ENCODE measurements around the gene CLTB.

CLTB gene

DNA sequence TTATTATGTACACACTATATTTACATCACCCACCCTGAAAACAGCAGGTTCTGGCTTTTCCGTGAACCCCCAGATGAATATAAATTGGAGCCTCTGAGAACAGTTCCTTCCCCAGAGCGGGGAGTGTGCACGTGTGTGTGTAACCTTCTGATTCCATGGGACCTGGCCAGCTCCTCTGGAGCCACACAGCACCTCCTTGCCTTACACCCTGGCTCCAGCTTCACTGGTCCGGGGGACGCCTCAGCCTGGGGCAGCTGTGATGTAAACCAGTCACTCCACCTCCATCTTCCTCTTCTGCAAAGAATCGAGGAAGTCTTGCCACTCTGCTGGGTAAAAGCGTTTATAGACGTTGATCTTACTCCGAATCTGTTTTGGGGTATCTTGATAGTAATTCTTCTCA is 32.4 kb downstream of the CLTB start:
- TF ChIP-seq, protein P1, sequence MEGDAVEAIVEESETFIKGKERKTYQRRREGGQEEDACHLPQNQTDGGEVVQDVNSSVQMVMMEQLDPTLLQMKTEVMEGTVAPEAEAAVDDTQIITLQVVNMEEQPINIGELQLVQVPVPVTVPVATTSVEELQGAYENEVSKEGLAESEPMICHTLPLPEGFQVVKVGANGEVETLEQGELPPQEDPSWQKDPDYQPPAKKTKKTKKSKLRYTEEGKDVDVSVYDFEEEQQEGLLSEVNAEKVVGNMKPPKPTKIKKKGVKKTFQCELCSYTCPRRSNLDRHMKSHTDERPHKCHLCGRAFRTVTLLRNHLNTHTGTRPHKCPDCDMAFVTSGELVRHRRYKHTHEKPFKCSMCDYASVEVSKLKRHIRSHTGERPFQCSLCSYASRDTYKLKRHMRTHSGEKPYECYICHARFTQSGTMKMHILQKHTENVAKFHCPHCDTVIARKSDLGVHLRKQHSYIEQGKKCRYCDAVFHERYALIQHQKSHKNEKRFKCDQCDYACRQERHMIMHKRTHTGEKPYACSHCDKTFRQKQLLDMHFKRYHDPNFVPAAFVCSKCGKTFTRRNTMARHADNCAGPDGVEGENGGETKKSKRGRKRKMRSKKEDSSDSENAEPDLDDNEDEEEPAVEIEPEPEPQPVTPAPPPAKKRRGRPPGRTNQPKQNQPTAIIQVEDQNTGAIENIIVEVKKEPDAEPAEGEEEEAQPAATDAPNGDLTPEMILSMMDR (IDR thresholded peaks at IDR 0.05) = no peak
- Histone ChIP-seq H3K36me3 (no peaks in the 10 kb centered on the region), H3K27ac (no peak overlapping the region), H3K27me3 (no peaks in the 10 kb centered on the region), H3K4me1 (ENCODE audit: control insufficient read depth in 1 of 2, insufficient read depth in 1 of 2, low read depth in 1 of 2, low read length in 1 of 2) (peaks cover 8 to 13% of the 10 kb centered on the region in 2 experiments), H3K9me3 (no peaks in the 10 kb centered on the region), H3K4me3 (ENCODE audit: low read depth in 1 of 2, low read length in 1 of 2) (no peak overlapping the region)

DNA sequence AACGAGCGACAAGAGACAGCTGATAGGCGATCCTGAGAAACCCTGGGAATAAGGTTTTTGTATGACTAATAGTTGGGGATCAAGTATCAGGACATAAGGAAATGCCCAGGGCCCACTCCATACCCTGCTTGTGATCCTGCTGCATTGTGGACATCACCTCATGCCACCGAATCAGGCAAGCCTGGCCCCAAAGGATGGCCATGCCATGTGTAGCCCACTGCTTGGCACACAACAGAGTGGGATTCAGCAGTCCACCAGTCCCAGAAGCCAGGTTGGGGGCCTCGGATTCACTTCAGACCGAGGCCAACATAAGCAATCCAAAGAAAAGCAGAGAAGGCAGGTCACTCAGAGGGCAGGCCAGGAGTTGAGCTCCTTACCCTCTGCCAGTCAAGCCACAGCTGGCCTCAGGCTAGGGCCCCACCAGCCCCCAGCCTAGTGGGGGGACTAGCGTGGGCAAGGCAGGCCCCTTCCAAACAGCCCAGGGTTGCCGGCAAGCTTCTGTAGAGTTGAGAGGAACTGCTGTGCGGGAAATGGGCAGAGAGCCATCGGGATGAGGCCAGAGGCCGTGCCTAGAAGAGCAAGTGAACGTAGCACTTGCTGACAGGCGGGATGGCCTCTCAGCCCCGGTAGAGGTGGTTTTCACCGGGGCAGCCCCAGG is 33.0 kb downstream of the CLTB start:
- Histone ChIP-seq H3K27ac (no peak overlapping the region), H3K4me1 (ENCODE audit: control insufficient read depth in 1 of 2, insufficient read depth in 1 of 2, low read depth in 1 of 2, low read length in 1 of 2) (peaks cover 8 to 11% of the 10 kb centered on the region in 2 experiments), H3K9me3 (no peaks in the 10 kb centered on the region), H3K27me3 (no peaks in the 10 kb centered on the region), H3K4me3 (ENCODE audit: low read depth in 1 of 2, low read length in 1 of 2) (no peak overlapping the region), H3K36me3 (no peaks in the 10 kb centered on the region)
- TF ChIP-seq, protein P1 (IDR thresholded peaks at IDR 0.05) = no peak

DNA sequence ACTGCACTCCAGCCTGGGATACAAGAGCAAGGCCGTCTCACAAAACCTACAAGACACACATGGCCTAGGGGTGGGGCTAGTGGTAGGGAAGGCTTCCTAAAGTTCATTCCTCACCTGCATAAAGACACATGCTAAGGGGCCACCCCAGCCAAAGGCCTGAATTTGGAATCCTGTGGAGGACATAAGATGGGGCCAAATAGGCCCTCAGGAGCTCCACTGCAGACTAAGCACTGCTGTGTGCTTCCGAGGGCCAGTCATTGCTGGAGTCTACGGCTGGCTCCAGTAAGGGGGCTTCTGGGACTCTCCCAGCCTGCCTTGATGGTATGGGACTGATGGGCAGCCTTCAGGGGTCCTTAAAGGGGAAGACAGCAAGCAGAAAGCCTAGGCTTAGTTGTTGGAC is 33.6 kb downstream of the CLTB start:
- Histone ChIP-seq H3K27ac (no peak overlapping the region), H3K9me3 (no peaks in the 10 kb centered on the region), H3K27me3 (no peaks in the 10 kb centered on the region), H3K4me1 (ENCODE audit: control insufficient read depth in 1 of 2, insufficient read depth in 1 of 2, low read depth in 1 of 2, low read length in 1 of 2) (peaks cover 2 to 5% of the 10 kb centered on the region in 2 experiments), H3K4me3 (ENCODE audit: low read depth in 1 of 2, low read length in 1 of 2) (no peak overlapping the region), H3K36me3 (no peaks in the 10 kb centered on the region)
- TF ChIP-seq, protein P1 (IDR thresholded peaks at IDR 0.05) = no peak

DNA sequence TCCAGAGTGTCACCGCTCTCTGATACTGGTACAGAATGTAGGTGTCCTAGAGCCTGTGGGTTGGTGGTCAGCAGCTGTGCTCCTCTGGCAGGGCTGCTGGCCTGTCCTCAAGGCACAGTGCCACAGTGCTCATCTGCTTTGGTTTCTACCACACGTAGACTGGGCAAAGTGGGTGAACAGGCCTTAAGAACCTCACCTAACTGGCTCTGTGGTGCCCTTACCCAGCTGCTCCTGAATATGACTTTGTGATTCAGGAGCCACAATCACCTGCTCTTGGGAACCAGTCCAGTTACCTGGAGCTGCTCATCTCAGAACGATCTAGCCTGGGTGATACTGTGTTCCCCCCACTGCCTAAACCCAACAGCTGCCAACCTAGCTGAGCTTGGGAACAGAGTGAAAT is 34.4 kb downstream of the CLTB start:
- TF ChIP-seq, protein P1 (IDR thresholded peaks at IDR 0.05) = no peak
- Histone ChIP-seq H3K27ac (no peak overlapping the region), H3K4me1 (ENCODE audit: control insufficient read depth in 1 of 2, insufficient read depth in 1 of 2, low read depth in 1 of 2, low read length in 1 of 2) (no peaks in the 10 kb centered on the region), H3K4me3 (ENCODE audit: low read depth in 1 of 2, low read length in 1 of 2) (no peak overlapping the region), H3K36me3 (no peaks in the 10 kb centered on the region), H3K27me3 (no peaks in the 10 kb centered on the region), H3K9me3 (no peaks in the 10 kb centered on the region)

DNA sequence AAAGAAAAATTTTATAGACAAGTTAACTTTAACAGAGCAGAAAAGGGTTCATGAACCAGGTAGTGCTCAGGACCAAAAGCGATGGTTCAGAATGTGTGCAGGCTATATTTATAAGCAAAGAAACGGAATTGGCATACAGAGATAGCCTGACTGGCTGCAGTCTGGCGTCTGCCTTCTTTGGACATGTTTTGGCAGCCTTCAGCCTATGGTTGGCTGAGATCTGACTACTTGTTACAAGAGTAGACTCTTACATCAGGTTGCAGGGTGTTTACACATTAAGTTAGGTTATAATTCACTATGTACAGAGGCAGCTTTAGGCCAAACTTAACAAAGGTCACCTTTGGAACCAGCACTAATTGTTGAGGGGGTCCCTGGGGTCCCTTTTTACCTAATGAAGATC is 34.9 kb downstream of the CLTB start:
- no peak overlapping the region for H3K4me3 ChIP-seq (ENCODE audit: low read depth in 1 of 2, low read length in 1 of 2)
- TF ChIP-seq, protein P1 (IDR thresholded peaks at IDR 0.05) = no peak
- no peaks in the 10 kb centered on the region for H3K27me3 ChIP-seq
- no peak overlapping the region for H3K27ac ChIP-seq
- no peaks in the 10 kb centered on the region for H3K4me1 ChIP-seq (ENCODE audit: control insufficient read depth in 1 of 2, insufficient read depth in 1 of 2, low read depth in 1 of 2, low read length in 1 of 2)
- no peaks in the 10 kb centered on the region for H3K36me3 ChIP-seq
- no peaks in the 10 kb centered on the region for H3K9me3 ChIP-seq

Data from neutrophil (primary cell).